ENCODE results near the gene COX17. TPM values are rescaled to one million over a fixed set of nuclear protein-coding genes. Genes with fewer than 3 reads are reported as not detected.

COX17 gene
- total RNA-seq, 1 experiment from 2014 or later: 49.7 TPM

DNA sequence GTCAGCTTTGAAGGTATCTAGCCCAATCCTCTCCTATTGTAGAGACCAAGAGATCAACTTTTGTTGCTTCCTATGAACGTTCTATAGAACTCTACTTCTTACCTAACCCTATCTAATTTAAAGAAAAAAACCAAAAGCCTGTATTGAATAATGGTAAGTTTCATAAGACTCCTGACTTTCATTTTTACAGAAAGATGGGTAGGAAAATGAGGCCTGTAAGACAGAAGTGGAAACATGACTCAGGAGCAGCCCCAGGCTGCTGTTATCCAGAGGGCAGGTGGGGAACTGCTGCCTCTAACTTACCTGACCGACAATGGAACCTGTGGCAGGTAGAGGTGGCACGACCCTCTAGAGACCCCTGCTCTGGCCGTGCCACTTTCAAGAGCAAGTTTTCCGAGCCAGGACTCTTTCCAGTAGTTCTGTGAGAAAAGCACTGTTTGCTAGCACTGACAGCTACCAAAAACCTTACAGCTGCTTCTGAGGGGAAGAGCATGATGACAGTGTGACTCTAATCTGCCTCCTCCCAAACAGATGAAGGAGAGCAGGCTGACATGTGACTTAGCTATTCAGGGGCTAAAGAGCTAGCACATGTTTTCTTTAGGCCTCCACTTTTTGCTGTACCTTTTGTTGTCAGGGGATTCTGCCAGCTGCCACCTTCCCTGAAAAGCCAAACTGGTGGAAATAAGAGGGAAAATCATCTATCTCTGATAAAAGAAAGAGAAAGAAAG is 34.3 kb downstream of the COX17 start:
- H3K27ac ChIP-seq (ENCODE audit: low read depth, low read length, poor library complexity, severe bottlenecking): no peak overlapping the region
- BruUV-seq (replicated peaks): no TSS peak
- TF ChIP-seq CTCF (conservative IDR thresholded peaks at IDR 0.05; ENCODE audit: low read depth, low read length): no peak
- TF ChIP-seq EZH2 (IDR thresholded peaks at IDR 0.05; ENCODE audit: borderline replicate concordance, low read depth, low read length, poor library complexity, severe bottlenecking): no peak
- H3K4me3 ChIP-seq (ENCODE audit: low read depth, low read length, poor library complexity, severe bottlenecking): no peak overlapping the region
- H3K27me3 ChIP-seq (replicated peaks; ENCODE audit: insufficient read depth, low read depth, low read length, poor library complexity): no peaks in the 10 kb centered on the region
- peaks cover 14% of the 10 kb centered on the region for H3K4me1 ChIP-seq (ENCODE audit: insufficient read depth, low read length, poor library complexity, severe bottlenecking)
- ChIA-PET CTCF (no interaction called here), POLR2A (ENCODE audit: low non-redundant PET) (no interaction called here)
- H3K9me3 ChIP-seq (ENCODE audit: low read depth, low read length, poor library complexity, severe bottlenecking): no peaks in the 10 kb centered on the region
- DNase-seq (ENCODE audit: low spot score): no peak
- no peaks in the 10 kb centered on the region for H3K36me3 ChIP-seq (ENCODE audit: insufficient read depth, low read length, poor library complexity, severe bottlenecking)
- intact Hi-C loops (cut with micrococcal nuclease; ENCODE audit: unreplicated experiment): no loop called here

DNA sequence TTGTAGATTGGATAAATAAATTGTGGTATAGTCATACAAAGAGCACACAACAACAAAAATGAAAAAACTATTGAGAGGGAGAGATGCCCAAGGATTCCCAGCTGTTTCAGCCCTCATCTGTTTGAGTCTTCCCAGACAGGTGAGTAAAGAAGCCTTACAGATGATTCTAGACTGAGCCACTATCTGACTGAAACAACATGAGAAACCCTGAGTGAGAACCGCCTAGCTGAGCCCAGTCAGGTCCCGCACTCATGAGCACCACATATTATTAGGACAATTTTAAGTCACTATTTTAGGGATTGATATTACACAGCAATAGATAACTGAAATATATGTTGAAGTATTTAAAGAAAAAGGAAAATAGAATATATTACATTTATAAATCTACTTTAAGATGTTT is 35.8 kb downstream of the COX17 start:
- Histone ChIP-seq H3K4me1 (ENCODE audit: insufficient read depth, low read length, poor library complexity, severe bottlenecking) (peaks cover 14% of the 10 kb centered on the region), H3K27me3 (replicated peaks; ENCODE audit: insufficient read depth, low read depth, low read length, poor library complexity) (no peaks in the 10 kb centered on the region), H3K36me3 (ENCODE audit: insufficient read depth, low read length, poor library complexity, severe bottlenecking) (no peaks in the 10 kb centered on the region), H3K27ac (ENCODE audit: low read depth, low read length, poor library complexity, severe bottlenecking) (no peak overlapping the region), H3K9me3 (ENCODE audit: low read depth, low read length, poor library complexity, severe bottlenecking) (no peaks in the 10 kb centered on the region), H3K4me3 (ENCODE audit: low read depth, low read length, poor library complexity, severe bottlenecking) (no peak overlapping the region)
- CTCF ChIA-PET: no interaction called here
- intact Hi-C loops (cut with micrococcal nuclease; ENCODE audit: unreplicated experiment): no loop called here
- POLR2A ChIA-PET (ENCODE audit: low non-redundant PET): no interaction called here
- no TSS peak for BruUV-seq (replicated peaks)
- TF ChIP-seq CTCF (conservative IDR thresholded peaks at IDR 0.05; ENCODE audit: low read depth, low read length) (no peak), EZH2 (IDR thresholded peaks at IDR 0.05; ENCODE audit: borderline replicate concordance, low read depth, low read length, poor library complexity, severe bottlenecking) (no peak)
- no peak for DNase-seq (ENCODE audit: low spot score)

- no peak for TF ChIP-seq EZH2 (IDR thresholded peaks at IDR 0.05; ENCODE audit: borderline replicate concordance, low read depth, low read length, poor library complexity, severe bottlenecking)
- TF ChIP-seq CTCF (conservative IDR thresholded peaks at IDR 0.05; ENCODE audit: low read depth, low read length): no peak
- no TSS peak for BruUV-seq (replicated peaks)
- H3K9me3 ChIP-seq (ENCODE audit: low read depth, low read length, poor library complexity, severe bottlenecking): no peaks in the 10 kb centered on the region
- H3K27ac ChIP-seq (ENCODE audit: low read depth, low read length, poor library complexity, severe bottlenecking): no peak overlapping the region
- intact Hi-C loops (cut with micrococcal nuclease; ENCODE audit: unreplicated experiment): no loop called here
- H3K4me1 ChIP-seq (ENCODE audit: insufficient read depth, low read length, poor library complexity, severe bottlenecking): peaks cover 14% of the 10 kb centered on the region
- H3K36me3 ChIP-seq (ENCODE audit: insufficient read depth, low read length, poor library complexity, severe bottlenecking): no peaks in the 10 kb centered on the region
- no peak overlapping the region for H3K4me3 ChIP-seq (ENCODE audit: low read depth, low read length, poor library complexity, severe bottlenecking)
- no peak for DNase-seq (ENCODE audit: low spot score)
- CTCF ChIA-PET: interaction anchor here (0.5 kb wide), 1 partner anchor 397 kb away, joined by 3 read pairs; no protein-coding TSS in a partner anchor
- POLR2A ChIA-PET (ENCODE audit: low non-redundant PET): no interaction called here
- no peaks in the 10 kb centered on the region for H3K27me3 ChIP-seq (replicated peaks; ENCODE audit: insufficient read depth, low read depth, low read length, poor library complexity)
These were observed 37.5 kb downstream of the COX17 start for GRCh38 chr3:119639494-119640350.

Measured in A673 (cell line).